ENCODE data around the gene PSORS1C2.

PSORS1C2 gene

GRCh38 chr6:31180500-31180899 is 41.6 kb upstream of the PSORS1C2 start:
- TF ChIP-seq, protein P1, sequence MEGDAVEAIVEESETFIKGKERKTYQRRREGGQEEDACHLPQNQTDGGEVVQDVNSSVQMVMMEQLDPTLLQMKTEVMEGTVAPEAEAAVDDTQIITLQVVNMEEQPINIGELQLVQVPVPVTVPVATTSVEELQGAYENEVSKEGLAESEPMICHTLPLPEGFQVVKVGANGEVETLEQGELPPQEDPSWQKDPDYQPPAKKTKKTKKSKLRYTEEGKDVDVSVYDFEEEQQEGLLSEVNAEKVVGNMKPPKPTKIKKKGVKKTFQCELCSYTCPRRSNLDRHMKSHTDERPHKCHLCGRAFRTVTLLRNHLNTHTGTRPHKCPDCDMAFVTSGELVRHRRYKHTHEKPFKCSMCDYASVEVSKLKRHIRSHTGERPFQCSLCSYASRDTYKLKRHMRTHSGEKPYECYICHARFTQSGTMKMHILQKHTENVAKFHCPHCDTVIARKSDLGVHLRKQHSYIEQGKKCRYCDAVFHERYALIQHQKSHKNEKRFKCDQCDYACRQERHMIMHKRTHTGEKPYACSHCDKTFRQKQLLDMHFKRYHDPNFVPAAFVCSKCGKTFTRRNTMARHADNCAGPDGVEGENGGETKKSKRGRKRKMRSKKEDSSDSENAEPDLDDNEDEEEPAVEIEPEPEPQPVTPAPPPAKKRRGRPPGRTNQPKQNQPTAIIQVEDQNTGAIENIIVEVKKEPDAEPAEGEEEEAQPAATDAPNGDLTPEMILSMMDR (IDR thresholded peaks at IDR 0.05): no peak

GRCh38 chr6:31179896-31180295 is 41.0 kb upstream of the PSORS1C2 start:
- Histone ChIP-seq H3K9ac (no peak overlapping the region), H3K36me3 (ENCODE audit: control insufficient read depth, insufficient read depth, low read length) (no peaks in the 10 kb centered on the region), H3K79me2 (no peaks in the 10 kb centered on the region), H3K27ac (peak overlapping the region; percentile 36), H2AFZ (peak overlapping the region; percentile 63), H3K4me2 (ENCODE audit: low read length) (no peak overlapping the region), H3K27me3 (ENCODE audit: control insufficient read depth, insufficient read depth, low read length) (no peaks in the 10 kb centered on the region), H3K9me3 (ENCODE audit: control insufficient read depth, low read length) (no peaks in the 10 kb centered on the region), H3K4me1 (peaks cover 3% of the 10 kb centered on the region), H3K4me3 (ENCODE audit: low read depth, low read length) (no peak overlapping the region)
- TF ChIP-seq, protein P1 (IDR thresholded peaks at IDR 0.05): no peak

More at GRCh38 chr6:31180500-31180899, 41.6 kb upstream of the PSORS1C2 start:
- Histone ChIP-seq H3K4me1 (peaks cover 3% of the 10 kb centered on the region), H3K9ac (no peak overlapping the region), H3K9me3 (ENCODE audit: control insufficient read depth, low read length) (no peaks in the 10 kb centered on the region), H3K4me3 (ENCODE audit: low read depth, low read length) (no peak overlapping the region), H3K27me3 (ENCODE audit: control insufficient read depth, insufficient read depth, low read length) (no peaks in the 10 kb centered on the region), H3K27ac (peak overlapping the region; percentile 36), H3K4me2 (ENCODE audit: low read length) (no peak overlapping the region), H3K36me3 (ENCODE audit: control insufficient read depth, insufficient read depth, low read length) (no peaks in the 10 kb centered on the region), H3K79me2 (no peaks in the 10 kb centered on the region), H2AFZ (peak overlapping the region; percentile 63)

DNA sequence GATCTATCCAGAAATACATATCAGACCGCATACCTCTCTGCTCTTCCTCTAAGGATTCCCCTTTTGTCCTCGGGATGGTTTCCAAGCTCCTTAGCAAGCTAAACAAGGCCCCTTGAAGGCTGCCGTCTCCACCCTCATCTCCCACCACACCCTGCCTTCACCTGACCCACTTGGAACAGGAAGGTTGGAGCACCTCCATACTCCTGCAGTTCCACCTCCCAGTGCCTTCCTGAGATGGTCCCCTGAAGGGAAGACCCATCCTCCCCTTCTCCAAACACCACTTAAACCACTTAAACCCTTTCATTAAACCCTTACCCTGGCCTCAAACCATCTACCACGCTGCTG is 40.1 kb upstream of the PSORS1C2 start:
- H3K4me3 ChIP-seq (ENCODE audit: low read depth, low read length): no peak overlapping the region
- peaks cover 3% of the 10 kb centered on the region for H3K4me1 ChIP-seq
- no peaks in the 10 kb centered on the region for H3K36me3 ChIP-seq (ENCODE audit: control insufficient read depth, insufficient read depth, low read length)
- H2AFZ ChIP-seq: no peak overlapping the region
- H3K27me3 ChIP-seq (ENCODE audit: control insufficient read depth, insufficient read depth, low read length): no peaks in the 10 kb centered on the region
- H3K79me2 ChIP-seq: no peaks in the 10 kb centered on the region
- no peak overlapping the region for H3K27ac ChIP-seq
- H3K9me3 ChIP-seq (ENCODE audit: control insufficient read depth, low read length): no peaks in the 10 kb centered on the region
- no peak overlapping the region for H3K9ac ChIP-seq
- TF ChIP-seq, protein P1 (IDR thresholded peaks at IDR 0.05): no peak
- H3K4me2 ChIP-seq (ENCODE audit: low read length): no peak overlapping the region

DNA sequence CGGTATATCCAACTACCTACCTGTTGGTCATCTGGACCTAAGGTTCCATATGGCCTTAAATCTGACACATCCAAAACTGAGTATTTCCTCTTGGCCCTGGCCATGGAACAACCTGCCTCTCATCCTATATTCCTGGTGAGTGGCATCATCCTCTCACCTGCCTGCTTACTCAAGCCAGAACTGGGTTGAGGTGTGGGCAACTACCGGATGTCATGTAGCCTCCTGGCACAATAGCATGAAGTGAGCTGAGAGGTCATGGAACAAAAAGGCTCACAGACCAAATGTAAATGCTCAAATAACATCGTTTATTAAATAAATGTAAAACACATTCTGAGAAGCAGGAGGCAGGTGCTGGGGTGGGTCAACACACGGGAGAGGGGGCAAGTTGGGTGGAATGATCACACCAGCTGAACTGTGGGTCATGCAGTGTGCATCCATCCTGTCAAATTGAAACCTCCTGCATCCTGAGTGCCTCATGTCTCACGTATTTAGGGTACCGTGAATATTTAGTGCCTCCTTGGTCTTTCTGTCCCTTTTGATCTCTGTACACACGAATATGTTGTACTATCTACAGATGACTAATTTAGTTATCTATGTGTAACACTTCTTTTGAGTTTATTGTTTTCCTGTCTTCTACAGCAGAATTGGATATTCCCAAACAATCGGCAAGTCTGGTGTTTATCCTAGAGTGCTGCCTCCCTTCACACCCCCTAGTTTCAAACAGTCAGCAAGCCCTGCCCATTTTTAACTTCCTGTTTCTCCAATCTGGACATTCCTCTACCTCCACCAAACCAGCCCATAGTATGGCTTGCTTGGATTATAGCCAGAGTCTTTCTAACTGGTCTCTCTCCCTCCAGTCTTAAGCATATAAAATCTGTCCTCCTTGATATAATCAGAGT is 39.5 kb upstream of the PSORS1C2 start:
- H3K36me3 ChIP-seq (ENCODE audit: control insufficient read depth, insufficient read depth, low read length): no peaks in the 10 kb centered on the region
- no peak overlapping the region for H3K4me2 ChIP-seq (ENCODE audit: low read length)
- H3K27me3 ChIP-seq (ENCODE audit: control insufficient read depth, insufficient read depth, low read length): no peaks in the 10 kb centered on the region
- no peak overlapping the region for H2AFZ ChIP-seq
- no peak overlapping the region for H3K9ac ChIP-seq
- H3K27ac ChIP-seq: no peak overlapping the region
- no peaks in the 10 kb centered on the region for H3K79me2 ChIP-seq
- peaks cover 3% of the 10 kb centered on the region for H3K4me1 ChIP-seq
- H3K4me3 ChIP-seq (ENCODE audit: low read depth, low read length): no peak overlapping the region
- TF ChIP-seq, protein P1 (IDR thresholded peaks at IDR 0.05): no peak
- H3K9me3 ChIP-seq (ENCODE audit: control insufficient read depth, low read length): no peaks in the 10 kb centered on the region

DNA sequence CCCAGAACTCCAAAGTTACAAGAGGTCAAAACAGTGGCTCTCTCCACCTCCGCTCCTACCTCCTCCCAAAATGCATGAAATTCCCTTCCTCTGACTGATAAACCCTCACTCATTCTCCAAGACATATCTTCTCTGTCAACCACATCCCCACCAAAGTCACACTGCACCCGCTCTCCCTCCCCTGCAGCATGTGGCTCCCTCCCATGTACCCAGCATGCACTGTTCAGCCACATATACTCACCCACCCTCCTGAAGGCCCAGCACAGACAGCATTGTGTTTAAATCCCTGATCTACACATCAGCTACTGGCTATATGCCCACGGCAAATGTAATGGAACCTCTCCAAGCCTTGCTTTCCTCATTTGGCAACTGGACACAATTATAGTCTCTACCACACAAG is 37.1 kb upstream of the PSORS1C2 start:
- Histone ChIP-seq H3K4me3 (ENCODE audit: low read depth, low read length) (no peak overlapping the region), H3K9ac (no peak overlapping the region), H2AFZ (no peak overlapping the region), H3K27ac (no peak overlapping the region), H3K36me3 (ENCODE audit: control insufficient read depth, insufficient read depth, low read length) (no peaks in the 10 kb centered on the region), H3K4me1 (peaks cover 3% of the 10 kb centered on the region), H3K79me2 (no peaks in the 10 kb centered on the region), H3K4me2 (ENCODE audit: low read length) (no peak overlapping the region), H3K9me3 (ENCODE audit: control insufficient read depth, low read length) (no peaks in the 10 kb centered on the region), H3K27me3 (ENCODE audit: control insufficient read depth, insufficient read depth, low read length) (no peaks in the 10 kb centered on the region)
- TF ChIP-seq, protein P1 (IDR thresholded peaks at IDR 0.05): no peak

Data from parathyroid adenoma (tissue), 2 donors.